ENCODE results near the gene SLC20A1. TPM values are rescaled to one million over a fixed set of nuclear protein-coding genes. Genes with fewer than 3 reads are reported as not detected.
"Not testable (repeated sequence)": the region's sequence is repeated elsewhere in the genome, so short reads cannot be mapped to it uniquely, and the experiment has no call there.

SLC20A1 gene
- total RNA-seq, 4 donors from 2014 or later, result 6.9 to 85.7 (median 9.2) TPM

DNA sequence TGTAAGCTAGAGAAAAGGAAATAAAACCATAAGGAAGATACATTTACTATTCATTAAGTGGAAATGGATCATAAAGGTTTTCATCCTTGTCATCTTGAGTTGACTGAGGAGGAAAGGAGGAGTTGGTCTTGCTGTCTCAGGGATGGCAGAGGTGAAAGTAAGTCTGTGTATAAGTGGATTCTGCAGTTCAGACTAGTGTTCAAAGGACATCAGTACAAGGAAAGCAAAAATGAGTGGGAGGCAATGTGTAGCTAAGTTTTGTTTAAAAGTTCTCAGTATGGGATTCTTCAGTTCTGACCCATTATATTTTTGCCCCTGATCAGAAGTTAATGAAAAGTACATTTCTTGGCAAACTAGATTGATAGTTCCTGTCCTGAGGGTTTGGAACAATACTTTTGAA is 18.9 kb downstream of the SLC20A1 start:
- Histone ChIP-seq H3K4me3 (no peak overlapping the region), H3K27me3 (no peaks in the 10 kb centered on the region), H3K9me3 (no peaks in the 10 kb centered on the region), H3K4me1 (no peaks in the 10 kb centered on the region), H3K36me3 (peaks cover 0 to 46% of the 10 kb centered on the region in 2 donors), H3K27ac (no peak overlapping the region)
- ATAC-seq, result no peak
- DNase-seq, result no peak
- intact Hi-C loops (cut with DNase I; ENCODE audit: low total_unique reads), result no loop called here
- in situ Hi-C loops (cut with MboI; ENCODE audit: low sequenced_read_pairs in 4 of 4), result no loop called here
- TF ChIP-seq, protein P1, sequence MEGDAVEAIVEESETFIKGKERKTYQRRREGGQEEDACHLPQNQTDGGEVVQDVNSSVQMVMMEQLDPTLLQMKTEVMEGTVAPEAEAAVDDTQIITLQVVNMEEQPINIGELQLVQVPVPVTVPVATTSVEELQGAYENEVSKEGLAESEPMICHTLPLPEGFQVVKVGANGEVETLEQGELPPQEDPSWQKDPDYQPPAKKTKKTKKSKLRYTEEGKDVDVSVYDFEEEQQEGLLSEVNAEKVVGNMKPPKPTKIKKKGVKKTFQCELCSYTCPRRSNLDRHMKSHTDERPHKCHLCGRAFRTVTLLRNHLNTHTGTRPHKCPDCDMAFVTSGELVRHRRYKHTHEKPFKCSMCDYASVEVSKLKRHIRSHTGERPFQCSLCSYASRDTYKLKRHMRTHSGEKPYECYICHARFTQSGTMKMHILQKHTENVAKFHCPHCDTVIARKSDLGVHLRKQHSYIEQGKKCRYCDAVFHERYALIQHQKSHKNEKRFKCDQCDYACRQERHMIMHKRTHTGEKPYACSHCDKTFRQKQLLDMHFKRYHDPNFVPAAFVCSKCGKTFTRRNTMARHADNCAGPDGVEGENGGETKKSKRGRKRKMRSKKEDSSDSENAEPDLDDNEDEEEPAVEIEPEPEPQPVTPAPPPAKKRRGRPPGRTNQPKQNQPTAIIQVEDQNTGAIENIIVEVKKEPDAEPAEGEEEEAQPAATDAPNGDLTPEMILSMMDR (IDR thresholded peaks at IDR 0.05 in 4 of 5, conservative IDR thresholded peaks at IDR 0.05 in 1 of 5), result no peak
- TF ChIP-seq POLR2A (IDR thresholded peaks at IDR 0.05), result no peak

DNA sequence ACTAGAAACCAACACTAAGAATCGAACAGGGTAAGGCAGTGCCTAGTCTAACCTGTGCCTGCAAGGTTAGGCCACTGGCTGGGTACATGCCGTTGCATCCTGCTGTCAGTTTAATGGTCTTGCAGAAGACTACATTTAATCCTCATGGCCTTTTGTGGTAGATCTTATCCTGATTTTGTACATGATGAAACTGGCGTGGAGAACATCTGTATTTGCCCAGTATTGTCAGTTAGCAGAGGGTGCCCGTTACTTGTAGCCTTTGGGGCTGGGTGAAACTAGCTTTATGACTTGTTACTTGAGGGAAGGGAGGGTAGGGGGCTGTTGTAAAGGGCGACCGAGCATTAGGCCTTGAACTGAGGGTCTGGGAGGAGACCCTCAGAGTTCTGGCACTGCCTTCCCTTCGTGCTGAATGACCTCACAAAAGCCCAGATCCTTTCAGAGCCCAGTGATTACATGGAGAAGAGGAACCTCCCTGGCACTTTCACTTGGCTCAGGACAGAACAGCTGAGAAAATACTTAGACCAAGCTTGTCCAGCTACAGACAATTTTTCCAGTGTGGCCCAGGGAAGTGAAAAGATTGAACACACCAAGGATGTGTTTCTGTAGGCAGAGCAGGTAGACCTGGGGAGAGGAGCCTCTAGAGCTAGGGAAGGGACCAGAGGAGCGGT is 19.5 kb downstream of the SLC20A1 start:
- intact Hi-C loops (cut with DNase I; ENCODE audit: low total_unique reads) (no loop called here), in situ Hi-C loops (cut with MboI; ENCODE audit: low sequenced_read_pairs in 4 of 4) (no loop called here)
- no peak for DNase-seq
- Histone ChIP-seq H3K4me3 (no peak overlapping the region), H3K9me3 (no peaks in the 10 kb centered on the region), H3K36me3 (peaks cover 0 to 41% of the 10 kb centered on the region in 2 donors), H3K4me1 (no peaks in the 10 kb centered on the region), H3K27me3 (no peaks in the 10 kb centered on the region), H3K27ac (no peak overlapping the region)
- TF ChIP-seq, protein P1 (IDR thresholded peaks at IDR 0.05 in 4 of 5, conservative IDR thresholded peaks at IDR 0.05 in 1 of 5), result no peak
- no peak for TF ChIP-seq POLR2A (IDR thresholded peaks at IDR 0.05)
- ATAC-seq, result no peak

DNA sequence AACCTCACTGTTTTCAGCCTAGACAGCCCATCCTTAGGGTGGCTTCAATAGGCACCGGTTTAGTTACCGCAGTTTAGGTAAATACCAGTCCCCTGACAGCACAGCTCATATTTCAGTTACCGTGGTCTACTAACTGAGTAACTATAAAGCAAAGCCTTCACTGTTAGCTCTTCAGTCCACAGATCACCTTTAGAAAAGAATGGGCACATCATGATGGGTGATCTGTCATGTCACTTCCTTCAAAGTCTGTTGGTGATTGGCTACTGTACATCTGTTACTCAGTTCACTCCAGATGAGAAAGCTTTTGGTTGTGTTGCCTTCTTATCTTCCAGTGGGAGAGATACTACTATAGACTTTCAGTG is 21.0 kb downstream of the SLC20A1 start:
- DNase-seq, result no peak
- no peaks in the 10 kb centered on the region for H3K9me3 ChIP-seq
- H3K4me3 ChIP-seq, result no peak overlapping the region
- H3K27me3 ChIP-seq, result no peaks in the 10 kb centered on the region
- in situ Hi-C loops (cut with MboI; ENCODE audit: low sequenced_read_pairs in 4 of 4) (no loop called here), intact Hi-C loops (cut with DNase I; ENCODE audit: low total_unique reads) (no loop called here)
- peaks cover 0 to 29% of the 10 kb centered on the region in 2 donors for H3K36me3 ChIP-seq
- H3K4me1 ChIP-seq, result no peaks in the 10 kb centered on the region
- no peak overlapping the region for H3K27ac ChIP-seq
- ATAC-seq, result no peak
- TF ChIP-seq, protein P1 (IDR thresholded peaks at IDR 0.05 in 4 of 5, conservative IDR thresholded peaks at IDR 0.05 in 1 of 5), result no peak
- TF ChIP-seq POLR2A (IDR thresholded peaks at IDR 0.05), result no peak

DNA sequence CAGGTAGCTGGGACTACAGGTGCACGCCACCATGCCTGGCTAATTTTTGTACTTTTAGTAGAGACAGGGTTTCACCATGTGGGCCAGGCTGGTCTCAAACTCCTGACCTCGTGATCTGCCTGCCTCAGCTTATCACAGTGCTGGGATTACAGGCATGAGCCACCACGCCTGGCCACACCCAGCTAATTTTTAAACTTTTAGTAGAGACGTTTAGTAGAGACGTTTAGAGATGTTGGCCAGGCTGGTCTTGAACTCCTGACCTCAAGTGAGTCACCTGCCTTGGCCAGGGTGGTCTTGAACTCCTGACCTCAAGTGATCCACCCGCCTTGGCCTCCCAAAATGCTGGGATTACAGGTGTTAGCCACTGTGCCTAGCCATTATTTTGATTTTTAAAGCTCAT is 21.8 kb downstream of the SLC20A1 start:
- in situ Hi-C loops (cut with MboI; ENCODE audit: low sequenced_read_pairs in 4 of 4); DNase-seq; H3K27me3 ChIP-seq; intact Hi-C loops (cut with DNase I; ENCODE audit: low total_unique reads); ATAC-seq; H3K9me3 ChIP-seq; H3K4me3 ChIP-seq; H3K27ac ChIP-seq; H3K4me1 ChIP-seq: not testable (repeated sequence)
- peaks cover 0 to 23% of the 10 kb centered on the region in 2 donors for H3K36me3 ChIP-seq

DNA sequence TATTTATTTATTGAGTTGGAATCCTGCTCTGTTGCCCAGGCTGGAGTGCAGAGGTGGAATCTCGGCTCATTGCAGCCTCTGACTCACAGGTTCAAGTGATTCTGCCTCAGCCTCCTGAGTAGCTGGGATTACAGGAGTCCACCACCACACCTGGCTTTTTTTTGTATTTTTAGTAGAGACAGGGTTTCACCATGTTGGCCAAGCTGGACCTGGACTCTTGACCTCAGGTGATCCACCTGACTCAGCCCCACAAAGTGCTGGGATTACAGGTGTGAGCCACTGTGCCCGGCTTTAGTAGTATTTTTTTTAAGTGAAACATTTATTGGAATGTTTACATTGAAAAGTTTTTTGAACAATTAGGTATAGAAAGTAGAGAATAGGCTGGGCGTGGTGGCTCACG is 23.9 kb downstream of the SLC20A1 start:
- intact Hi-C loops (cut with DNase I; ENCODE audit: low total_unique reads), result no loop called here
- TF ChIP-seq POLR2A (IDR thresholded peaks at IDR 0.05), result no peak
- TF ChIP-seq, protein P1 (IDR thresholded peaks at IDR 0.05 in 4 of 5, conservative IDR thresholded peaks at IDR 0.05 in 1 of 5), result no peak

More for the DNA sequence above, 23.9 kb downstream of the SLC20A1 start:
- Histone ChIP-seq H3K4me1 (no peaks in the 10 kb centered on the region), H3K36me3 (peaks cover 0 to 5% of the 10 kb centered on the region in 2 donors), H3K9me3 (no peaks in the 10 kb centered on the region), H3K27ac (no peak overlapping the region), H3K4me3 (no peak overlapping the region), H3K27me3 (no peaks in the 10 kb centered on the region)
- DNase-seq (no peak), ATAC-seq (no peak)
- in situ Hi-C loops (cut with MboI; ENCODE audit: low sequenced_read_pairs in 4 of 4), result no loop called here

Data from gastrocnemius medialis (tissue), 4 donors.